OCI-LY1 (cell line): Measurements from ENCODE around the gene SV2A.

Source experiments
- CTCF ChIP-seq: fragments of 200-600 bp; sonication (generic), shearing (Covaris generic); IDR thresholded peaks from 2 replicates; pipeline ENCODE4 v1.5.1; 2017; ENCODE audit warnings: mild to moderate bottlenecking, antibody characterized with exemption, low read length, moderate library complexity, mixed read lengths
- EZH2 ChIP-seq: fragments of 200-600 bp; sonication (generic), shearing (Covaris generic); IDR thresholded peaks from 2 replicates; pipeline ENCODE4 v1.8.0; 2017; ENCODE audit warnings: borderline replicate concordance, mixed run types, mild to moderate bottlenecking, antibody characterized with exemption, low read length, moderate library complexity, mixed read lengths

- no peak for TF ChIP-seq CTCF
- no peak for TF ChIP-seq EZH2
Observed at GRCh38 chr1:149914545-149914944, 3.1 kb downstream of the SV2A start.
